Panc1 (cell line): ENCODE data around the gene NKX6-2.

Experiments
- CTCF ChIP-seq: fragments of 450-650 bp; IDR thresholded peaks from 2 replicates; pipeline ENCODE4 v1.5.1; 2017; ENCODE audit warnings: mild to moderate bottlenecking
- POLR2AphosphoS5 ChIP-seq: IDR thresholded peaks from 2 replicates; pipeline ENCODE4 v1.6.1; 2012; ENCODE audit warnings: mild to moderate bottlenecking, low read depth, low read length, moderate library complexity

- TF ChIP-seq CTCF (no peak), POLR2AphosphoS5 (no peak)
These were observed 12.9 kb upstream of the NKX6-2 start for GRCh38 chr10:132798876-132799275.
